HG03442 (cell line): Measurements from ENCODE around the gene MAMDC2.

Source experiments
- ATAC-seq: cut with Tn5 transposase; IDR thresholded peaks from one replicate; pipeline ENCODE4 v1.9.1; 2021; ENCODE audit warnings: mild to moderate bottlenecking, moderate library complexity; ENCODE audit not compliant: unreplicated experiment

MAMDC2 gene, protein sequence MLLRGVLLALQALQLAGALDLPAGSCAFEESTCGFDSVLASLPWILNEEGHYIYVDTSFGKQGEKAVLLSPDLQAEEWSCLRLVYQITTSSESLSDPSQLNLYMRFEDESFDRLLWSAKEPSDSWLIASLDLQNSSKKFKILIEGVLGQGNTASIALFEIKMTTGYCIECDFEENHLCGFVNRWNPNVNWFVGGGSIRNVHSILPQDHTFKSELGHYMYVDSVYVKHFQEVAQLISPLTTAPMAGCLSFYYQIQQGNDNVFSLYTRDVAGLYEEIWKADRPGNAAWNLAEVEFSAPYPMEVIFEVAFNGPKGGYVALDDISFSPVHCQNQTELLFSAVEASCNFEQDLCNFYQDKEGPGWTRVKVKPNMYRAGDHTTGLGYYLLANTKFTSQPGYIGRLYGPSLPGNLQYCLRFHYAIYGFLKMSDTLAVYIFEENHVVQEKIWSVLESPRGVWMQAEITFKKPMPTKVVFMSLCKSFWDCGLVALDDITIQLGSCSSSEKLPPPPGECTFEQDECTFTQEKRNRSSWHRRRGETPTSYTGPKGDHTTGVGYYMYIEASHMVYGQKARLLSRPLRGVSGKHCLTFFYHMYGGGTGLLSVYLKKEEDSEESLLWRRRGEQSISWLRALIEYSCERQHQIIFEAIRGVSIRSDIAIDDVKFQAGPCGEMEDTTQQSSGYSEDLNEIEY

DNA sequence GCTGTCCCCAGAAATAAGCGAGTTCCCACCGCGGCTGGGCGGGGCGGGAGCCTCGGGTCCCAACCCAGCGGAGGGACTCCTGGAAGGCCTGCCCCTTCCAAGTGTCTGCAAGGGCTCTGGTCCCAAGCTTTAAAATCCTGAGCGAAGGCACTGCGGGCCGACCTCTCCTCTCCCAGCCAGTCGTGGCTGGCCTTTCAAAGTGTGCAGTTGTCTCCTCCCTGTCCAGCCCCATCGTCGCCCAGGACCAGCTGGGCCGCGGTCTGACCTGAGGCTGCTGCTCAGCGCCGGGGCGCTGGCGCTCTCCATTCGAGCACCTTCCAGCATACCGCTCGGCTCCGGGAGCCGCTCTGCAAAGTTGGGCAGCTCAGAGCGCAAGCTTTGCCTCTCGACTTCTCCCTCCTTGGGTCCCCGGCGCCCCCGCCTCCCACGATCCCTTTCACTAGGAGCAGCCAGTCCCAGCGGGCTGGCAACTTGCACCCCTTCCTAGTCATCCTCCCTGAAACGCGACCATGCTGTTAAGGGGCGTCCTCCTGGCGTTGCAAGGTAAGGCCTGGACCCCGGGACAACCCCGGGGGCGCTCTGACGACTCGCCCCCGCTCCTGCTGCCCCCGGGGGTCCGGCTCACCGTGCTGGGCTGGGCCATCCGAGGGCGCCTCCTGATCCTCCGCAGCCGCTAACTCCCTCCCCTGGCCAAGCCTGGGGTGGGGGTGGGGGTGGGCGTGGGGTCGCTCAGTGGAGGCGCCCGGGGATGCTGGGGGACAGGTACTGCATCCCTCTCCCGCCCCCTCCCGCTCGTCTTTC is at the start of gene MAMDC2:
Gene MAMDC2, plus strand, starts transcription at position 160 of the 801 bp plus-strand sequence. Its CDS starts 350 bp downstream, at position 510.
- ATAC-seq: no peak

DNA sequence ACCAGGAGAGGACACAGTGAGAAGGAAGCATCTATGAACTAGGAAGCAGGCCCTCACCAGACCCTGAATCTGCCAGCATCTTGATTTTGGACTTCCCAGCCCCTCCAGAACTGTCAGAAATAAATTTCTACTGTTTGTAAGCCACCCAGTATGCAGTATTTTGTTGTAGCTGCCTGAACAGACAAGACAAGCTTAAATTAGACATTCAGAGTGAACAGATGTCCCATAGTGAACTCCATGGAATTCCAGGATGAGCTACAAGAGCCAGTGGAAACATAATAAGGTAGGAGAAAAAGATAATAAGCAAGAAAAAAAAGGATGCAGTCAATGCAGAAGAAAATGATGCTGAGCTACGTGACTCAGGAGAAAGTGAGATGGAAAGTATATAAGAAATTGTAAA is 47.8 kb upstream of the MAMDC2 start:
- no peak for ATAC-seq

DNA sequence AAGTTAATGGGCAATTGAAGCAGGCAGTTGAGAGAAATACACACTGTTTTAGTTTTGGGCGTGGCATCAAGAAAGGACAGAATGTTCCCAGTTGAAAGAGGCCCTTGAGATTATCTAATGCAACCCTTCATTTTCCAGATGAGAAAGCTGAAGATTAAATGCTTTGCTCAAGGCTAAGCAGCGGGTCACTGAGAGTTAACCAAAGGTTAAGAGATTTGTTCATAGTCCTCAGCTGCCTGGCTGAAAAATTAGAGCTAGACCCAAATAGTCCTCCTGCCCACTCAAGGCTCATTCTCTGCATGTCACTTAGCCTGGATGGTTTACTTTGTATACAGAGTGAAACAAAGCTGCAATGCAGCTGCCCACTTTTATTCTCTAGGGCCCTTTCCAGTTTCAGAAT is 46.7 kb upstream of the MAMDC2 start:
- ATAC-seq: no peak

DNA sequence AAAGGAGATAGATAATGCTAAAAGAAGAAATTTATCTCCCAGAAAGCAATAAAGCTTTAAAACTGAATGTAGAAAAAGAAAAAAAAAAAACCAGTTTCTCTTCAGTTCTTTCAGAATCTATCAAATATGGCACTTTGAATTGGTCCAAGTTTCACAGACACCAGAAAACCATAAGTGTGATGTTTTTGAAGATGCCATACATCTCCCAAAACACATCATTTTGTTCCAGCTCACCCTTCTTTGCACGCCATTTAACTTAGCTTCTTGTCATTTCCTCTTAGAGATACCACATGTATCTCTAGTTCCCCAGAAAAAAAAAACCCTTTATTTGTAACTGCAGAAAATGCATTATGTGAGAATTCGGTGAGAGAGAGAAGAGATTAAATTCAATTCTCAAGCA is 46.1 kb upstream of the MAMDC2 start:
- ATAC-seq: no peak

DNA sequence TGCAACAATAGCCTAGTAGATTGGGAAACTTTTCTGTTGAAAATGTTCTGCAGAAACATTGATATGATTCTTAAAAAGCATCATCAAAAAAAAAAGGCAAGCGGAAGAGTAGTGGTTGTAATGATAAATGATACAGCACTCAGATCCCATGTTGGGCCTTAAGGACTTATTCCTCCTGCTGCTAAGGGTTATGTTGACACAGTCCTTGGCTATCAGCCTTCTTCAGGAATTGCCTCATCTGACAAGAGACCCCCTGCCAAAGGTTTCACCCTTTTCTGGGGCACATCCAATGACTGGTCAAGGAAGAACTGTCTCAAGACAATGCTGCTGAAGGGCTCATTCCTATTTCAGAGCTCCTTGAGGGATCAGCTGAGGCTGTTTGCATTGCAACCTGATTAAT is 44.3 kb upstream of the MAMDC2 start:
- ATAC-seq: no peak

DNA sequence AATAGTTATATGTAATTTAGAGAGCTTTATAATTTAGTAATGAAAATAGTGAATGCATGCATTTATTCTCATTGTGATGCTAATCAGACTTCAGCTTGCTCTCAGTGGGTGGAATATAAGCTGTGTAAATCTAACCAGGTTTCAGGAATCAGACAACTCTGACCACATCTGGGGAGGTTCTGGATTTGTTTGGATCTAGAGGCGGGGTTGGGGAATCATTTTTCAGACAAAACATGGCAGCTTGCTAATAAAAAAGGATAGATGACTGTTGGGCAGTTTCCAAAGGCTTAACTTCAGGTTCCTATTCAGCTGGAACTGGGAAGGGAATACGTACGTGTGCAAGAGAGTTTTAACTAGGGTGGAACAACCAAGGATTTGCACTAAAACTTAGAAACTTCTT is 43.2 kb upstream of the MAMDC2 start:
- no peak for ATAC-seq

DNA sequence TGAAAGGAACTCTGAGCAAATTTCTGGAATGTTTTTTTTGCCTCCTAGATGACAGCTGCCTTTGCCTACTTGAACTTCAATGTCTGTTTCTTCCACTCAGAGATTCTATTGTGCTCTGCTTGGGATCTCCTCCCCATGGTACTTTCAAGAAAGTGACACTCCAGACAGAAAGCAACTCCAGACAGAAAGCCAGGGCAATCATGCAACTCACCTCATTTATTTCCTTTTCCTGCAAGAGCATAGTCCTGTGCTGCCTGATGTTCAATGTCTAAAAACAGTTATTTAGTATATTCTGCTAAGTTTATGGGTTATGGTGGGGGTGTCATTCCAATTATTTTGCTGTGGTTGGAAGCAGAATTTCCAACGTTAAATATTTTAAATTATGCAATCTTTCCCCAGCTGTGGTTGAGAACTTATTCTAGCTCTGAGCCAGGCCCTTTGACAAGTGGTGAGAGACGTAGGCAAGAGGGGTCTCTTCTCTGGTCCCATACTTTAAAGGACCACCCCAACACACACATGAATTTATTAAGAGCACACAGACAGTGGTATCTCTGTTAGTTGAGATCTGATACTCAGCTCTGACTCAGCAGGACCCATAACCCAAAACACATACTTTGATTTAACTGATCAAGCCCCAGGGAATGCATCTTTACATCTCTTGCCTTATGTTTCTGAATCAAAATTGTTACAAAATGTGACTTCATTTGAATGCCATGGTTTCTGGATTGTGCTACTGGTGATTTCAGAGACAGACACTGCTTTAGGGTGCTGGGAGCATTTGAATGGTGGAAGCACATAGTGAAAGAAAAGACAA is 39.5 kb upstream of the MAMDC2 start:
- ATAC-seq: no peak

DNA sequence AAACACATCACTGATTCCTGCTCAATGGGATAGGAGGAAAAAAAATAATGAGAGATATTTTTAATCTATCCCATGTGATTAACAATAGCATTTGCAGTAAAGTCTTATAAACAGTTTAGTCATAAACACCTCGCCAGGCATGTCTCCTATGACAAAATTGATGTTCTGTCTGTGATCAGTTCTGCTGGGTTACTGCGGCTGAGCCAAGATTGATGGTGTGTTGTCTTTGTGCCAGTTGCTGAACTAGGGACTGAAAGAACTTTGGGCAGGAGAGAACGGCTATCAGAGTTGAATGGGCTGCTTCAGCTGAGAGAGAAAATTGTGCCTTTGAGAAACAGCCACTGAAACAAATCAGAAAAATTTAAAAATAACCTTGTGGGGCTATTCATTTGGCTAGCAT is 37.3 kb upstream of the MAMDC2 start:
- ATAC-seq: no peak

DNA sequence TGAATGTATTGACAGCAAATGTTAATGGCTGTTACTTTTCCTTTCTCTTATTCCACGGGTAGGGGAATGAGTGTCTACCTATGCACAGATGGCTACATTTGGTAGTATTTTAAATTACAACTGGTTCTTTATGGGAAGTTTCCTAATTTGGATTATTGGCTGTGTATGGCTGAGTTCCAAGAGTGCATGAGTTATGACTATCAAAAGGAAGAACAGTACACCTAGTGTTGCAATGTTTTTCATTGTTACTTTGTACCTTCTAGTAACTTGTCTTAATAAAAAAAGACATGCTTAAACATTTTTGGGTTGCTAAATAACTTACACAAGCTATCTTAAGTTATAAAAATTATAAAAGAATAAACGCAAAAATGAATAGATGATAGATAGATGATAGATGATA is 35.8 kb upstream of the MAMDC2 start:
- ATAC-seq: no peak

DNA sequence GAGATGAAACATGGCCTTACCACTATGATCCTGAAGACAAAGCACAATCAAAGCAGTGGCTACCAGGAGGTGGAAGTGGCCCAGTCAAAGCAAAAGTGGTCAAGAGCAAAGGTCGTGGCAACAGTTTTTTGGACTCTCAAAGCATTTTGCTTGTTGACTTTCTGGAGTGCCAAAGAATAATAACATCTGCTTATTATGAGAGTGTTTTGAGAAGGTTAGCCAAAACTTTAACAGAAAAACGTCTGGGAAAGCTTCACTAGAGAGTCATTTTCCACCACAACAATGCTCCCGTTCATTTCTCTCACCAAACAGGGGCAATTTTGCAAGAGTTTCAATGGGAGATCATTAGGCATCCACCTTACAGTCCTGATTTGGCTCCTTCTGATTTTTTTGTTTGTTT is 33.6 kb upstream of the MAMDC2 start:
- ATAC-seq: no peak

DNA sequence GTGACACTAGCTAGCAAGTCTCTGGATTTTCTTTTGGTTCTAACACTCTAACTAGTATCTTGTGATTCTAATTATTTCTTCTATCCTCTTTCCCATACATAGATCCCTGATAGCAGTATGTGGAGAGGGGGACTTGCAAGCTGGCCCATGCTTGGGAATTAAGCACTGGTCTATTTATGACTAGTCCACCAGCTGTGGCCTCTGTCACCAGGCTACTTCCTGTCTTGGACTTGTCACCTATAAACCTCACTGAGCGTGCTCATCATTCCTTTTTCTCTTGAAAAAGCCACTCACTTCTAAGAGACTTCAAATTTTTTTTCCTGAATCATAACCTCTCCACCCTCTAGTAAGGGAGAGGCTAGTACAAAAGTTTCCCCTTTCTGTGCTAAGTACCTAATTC is 32.3 kb upstream of the MAMDC2 start:
- no peak for ATAC-seq

DNA sequence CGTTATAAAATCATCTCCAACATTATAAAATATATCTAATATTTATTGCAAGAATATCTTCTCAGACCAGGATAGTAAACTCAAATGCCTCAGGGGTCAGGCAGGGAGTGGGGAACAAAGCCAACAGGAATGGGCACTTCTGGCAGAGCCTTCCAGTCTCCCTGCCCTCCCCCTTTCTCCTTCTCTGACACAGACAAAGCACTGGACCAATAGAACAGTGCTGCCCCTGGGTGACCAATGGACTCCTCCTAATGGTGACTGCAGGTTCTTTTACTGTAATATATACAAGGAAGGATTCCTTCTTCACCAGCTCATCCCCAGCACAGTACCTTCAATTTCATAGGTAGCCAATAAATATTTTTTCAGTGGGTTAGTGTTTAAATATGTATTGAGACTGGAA is 31.1 kb upstream of the MAMDC2 start:
- no peak for ATAC-seq

DNA sequence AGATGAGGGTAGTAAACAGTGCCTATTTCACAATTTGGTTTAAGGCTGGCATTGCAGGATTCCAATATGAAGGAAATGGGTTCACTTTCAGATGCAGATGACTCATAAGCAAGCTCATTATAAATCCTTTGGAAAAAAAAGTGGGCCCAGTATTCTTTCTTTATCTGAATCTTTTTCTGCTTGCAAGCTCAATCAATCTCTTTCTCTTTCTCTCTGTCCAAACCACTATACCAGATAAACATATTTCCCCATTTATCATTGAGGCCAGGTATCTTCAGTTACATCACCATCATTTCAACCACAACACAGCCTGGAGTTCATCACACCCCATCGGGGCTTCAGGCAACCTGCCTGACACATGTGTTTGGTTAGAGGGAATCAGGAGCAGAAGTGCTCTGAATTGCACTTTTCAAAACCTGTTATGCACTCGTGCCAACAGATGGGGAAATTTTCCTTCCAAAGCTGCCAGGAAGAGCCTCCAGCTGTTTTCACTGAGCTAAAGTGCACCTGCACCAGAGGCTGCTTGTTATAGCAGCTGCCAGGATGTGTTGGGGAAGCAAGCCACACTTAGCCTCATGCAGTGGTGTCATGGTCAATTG is 30.0 kb upstream of the MAMDC2 start:
- no peak for ATAC-seq

DNA sequence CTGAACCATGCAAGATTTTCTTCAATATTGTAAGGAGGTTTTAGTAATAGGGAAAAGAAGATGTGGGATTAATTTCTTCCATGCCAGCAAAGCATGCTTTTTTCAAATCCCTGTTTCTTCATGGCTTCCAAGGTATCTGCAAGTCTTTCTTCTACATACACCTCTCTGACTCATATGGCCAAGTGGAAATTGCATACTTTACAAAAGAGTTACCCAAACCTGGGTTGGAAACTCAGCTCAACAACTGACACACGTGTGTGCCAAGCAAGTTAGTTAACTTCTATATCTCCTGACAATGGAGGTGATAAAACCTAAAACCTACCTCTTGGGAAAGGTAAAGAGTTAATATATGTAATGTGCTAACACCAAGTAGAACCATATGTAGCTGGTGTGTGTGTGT is 28.5 kb upstream of the MAMDC2 start:
- ATAC-seq: no peak

DNA sequence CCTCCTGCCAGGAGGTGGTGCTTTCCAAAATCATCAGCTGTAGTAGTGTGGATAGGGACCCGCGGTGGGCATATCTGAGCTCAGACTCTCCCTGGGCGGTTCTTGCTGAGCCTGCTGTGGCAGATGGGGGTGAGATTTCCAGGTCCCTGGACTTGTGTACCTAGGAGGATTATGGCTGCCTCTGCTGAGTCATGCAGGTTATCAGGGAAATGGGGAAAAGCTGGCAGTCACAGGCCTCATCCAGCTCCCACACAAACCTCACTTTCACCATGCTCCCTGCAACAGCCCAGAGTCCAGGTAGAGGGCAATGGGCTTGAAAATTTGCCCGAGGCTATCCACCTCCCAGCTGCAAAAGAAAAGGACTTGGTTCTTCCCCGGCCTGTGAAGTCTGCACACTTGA is 23.4 kb upstream of the MAMDC2 start:
- no peak for ATAC-seq

DNA sequence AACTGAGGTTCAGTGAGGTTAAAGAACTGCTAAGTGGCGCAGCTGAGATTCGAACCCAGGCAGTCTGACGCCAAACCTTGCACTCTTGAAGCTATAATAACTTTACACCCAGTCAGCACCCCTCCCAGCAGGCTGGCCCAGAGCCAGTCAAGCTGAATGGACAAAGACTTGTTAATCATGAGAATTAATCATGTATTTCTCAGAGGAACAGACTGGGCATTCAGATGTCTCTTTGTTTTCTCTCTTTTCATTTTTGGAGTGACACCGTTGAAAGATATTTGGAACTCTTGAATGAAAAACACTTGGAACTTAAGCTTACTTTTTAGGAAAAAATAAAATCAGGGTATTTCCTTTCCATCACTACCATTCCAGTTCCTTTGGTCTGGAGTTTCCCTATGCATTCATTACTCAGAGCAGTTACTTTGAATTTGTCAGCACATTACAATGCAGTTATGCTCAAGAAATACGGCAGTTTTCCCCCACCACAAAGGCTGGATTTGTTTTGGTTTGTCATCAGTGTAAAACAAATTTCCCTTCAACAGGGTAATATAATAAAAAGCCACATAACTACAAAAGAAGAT is 22.6 kb upstream of the MAMDC2 start:
- ATAC-seq: no peak

DNA sequence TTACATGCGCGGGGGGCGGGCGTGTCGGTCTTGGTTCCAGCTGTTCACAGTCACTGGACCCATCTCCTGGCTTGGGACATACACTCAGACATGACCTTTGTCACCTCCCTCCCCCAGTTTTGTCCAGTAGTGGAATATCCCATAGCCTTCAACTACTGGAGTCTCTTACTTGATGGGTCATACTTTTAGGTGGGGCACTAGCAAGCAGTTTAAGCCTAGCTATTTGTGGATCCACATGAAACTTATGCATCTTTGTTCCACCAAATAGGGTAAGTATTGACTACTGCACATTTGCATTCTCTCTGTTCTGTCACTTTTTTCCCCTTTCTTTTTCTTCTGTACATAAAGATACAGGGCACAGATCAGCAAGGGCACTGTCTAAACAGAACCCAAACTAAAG is 15.4 kb upstream of the MAMDC2 start:
- ATAC-seq: no peak

DNA sequence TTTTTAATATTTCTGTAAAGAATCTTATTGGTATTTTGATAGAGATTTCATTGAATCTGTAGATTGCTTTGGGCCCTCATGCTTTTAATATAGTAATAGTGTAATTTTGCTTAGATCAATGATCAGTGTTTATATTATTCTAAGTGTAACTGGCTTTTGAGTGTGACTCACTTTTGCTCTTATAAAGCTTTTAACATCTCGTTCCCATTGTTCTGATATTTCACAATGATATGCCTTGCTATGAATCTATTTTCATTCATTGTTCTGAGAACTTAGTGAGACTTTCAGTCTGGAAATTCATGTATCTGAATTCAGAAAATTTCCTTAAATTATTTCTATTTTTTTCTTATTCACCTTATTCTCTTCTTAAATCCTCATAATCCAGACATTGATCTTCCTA is 13.5 kb upstream of the MAMDC2 start:
- ATAC-seq: no peak

DNA sequence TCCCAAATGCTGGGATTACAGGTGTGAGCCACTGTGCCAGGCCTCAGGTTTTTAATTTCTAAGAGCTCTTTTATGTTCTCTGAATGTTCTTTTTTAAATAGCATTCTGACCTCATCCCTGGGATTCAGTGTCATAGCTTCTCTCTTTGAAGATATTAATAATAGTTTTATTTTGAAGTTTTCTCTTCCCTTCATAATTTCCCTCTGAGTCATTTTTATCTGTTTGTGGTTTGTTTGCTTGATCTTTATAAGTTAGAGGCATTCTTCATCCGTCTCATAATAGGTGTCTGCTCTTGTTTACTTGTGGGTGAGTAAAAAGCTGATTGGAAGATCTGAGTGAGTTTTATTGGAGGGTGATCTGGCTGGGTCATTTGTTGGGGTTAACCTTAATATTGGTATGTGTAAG is 12.5 kb upstream of the MAMDC2 start:
- no peak for ATAC-seq

DNA sequence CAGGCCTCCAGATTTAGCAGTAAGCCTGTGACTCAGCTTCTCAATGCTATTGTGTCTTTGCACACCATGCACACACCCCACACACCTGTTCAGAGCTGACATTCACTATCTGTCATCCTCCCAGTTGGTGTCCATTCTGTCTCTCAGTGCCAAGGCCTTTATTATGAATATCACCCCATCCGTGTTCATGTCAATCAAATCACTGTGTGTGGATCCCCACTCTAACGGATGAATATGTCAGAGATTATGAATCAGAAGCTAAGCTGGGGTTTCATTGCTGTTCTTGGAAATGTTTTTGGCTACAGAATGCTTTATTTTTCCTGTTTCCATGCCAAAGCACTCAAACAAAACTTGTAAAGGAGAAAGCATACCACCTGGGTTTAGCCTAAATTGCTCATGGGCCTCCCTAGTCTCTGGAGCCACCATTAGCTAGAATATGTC is 9.4 kb upstream of the MAMDC2 start:
- ATAC-seq: no peak
